AG09309 (cell line): ENCODE results near the gene DPP10.

Source experiments
- DNase-seq: peaks from one replicate; pipeline ENCODE4 v3.0.0-alpha.2; 2010; ENCODE audit warnings: low read depth
- H3K4me3 ChIP-seq: 2 replicates; pipeline ENCODE4 v1.5.1; 2011; ENCODE audit warnings: mild to moderate bottlenecking, low read depth, low read length, moderate library complexity; ENCODE audit not compliant: control insufficient read depth
- CTCF ChIP-seq: IDR thresholded peaks from 2 replicates; pipeline ENCODE4 v1.5.1; 2011; ENCODE audit warnings: mild to moderate bottlenecking, low read depth, low read length, inconsistent platforms; ENCODE audit not compliant: insufficient read depth, control insufficient read depth; ENCODE audit errors: missing control alignments

DPP10 gene

GRCh38 chr2:115165529-115166109 lies 723.2 kb downstream of the DPP10 start:
- TF ChIP-seq CTCF = peak; percentile 41
- DNase-seq = no peak
- no peak overlapping the region for H3K4me3 ChIP-seq

GRCh38 chr2:115168457-115168856 lies 726.0 kb downstream of the DPP10 start:
- no peak for TF ChIP-seq CTCF
- DNase-seq = no peak

GRCh38 chr2:115169814-115170213 lies 727.4 kb downstream of the DPP10 start:
- TF ChIP-seq CTCF = no peak
- DNase-seq = no peak
- H3K4me3 ChIP-seq = no peak overlapping the region

More at GRCh38 chr2:115168457-115168856, 726.0 kb downstream of the DPP10 start:
- H3K4me3 ChIP-seq = no peak overlapping the region

- no peak for DNase-seq
- H3K4me3 ChIP-seq = no peak overlapping the region
- no peak for TF ChIP-seq CTCF
Measured at GRCh38 chr2:115171751-115172150, 729.3 kb downstream of the DPP10 start.

- no peak for DNase-seq
- no peak for TF ChIP-seq CTCF
- no peak overlapping the region for H3K4me3 ChIP-seq
Measured at GRCh38 chr2:115174651-115175050, 732.2 kb downstream of the DPP10 start.

- no peak for DNase-seq
- H3K4me3 ChIP-seq = no peak overlapping the region
- no peak for TF ChIP-seq CTCF
Measured at GRCh38 chr2:115183144-115183543, 740.7 kb downstream of the DPP10 start.

GRCh38 chr2:115190459-115190858 lies 748.0 kb downstream of the DPP10 start:
- H3K4me3 ChIP-seq = no peak overlapping the region
- no peak for DNase-seq
- TF ChIP-seq CTCF = no peak
